Activated CD4-positive, alpha-beta T cell treated with anti-CD3 and anti-CD28 coated beads, Interleukin-2, amount 10 ng/mL, durations not matched to agents 7 days and 5 days (primary cell): ENCODE results near the gene BCL2. TPM values are rescaled to one million over a fixed set of nuclear protein-coding genes. Genes with fewer than 3 reads are reported as not detected.

Source experiments
- CTCF ChIA-PET: fragments of 350-600 bp; sonication (Branson Sonifier 250); formaldehyde crosslinking; loops from one replicate; lab custom pipeline; 2021; ENCODE audit warnings: antibody characterized with exemption; lab: Charles Lee
- POLR2A ChIA-PET: fragments of 350-600 bp; sonication (Branson Sonifier 250); formaldehyde crosslinking; loops from one replicate; lab custom pipeline; 2021; ENCODE audit warnings: antibody characterized with exemption; lab: Charles Lee
- DNase-seq: peaks from one replicate; pipeline ENCODE4 v3.0.0-alpha.2; 2020
- H3K27ac Mint-ChIP-seq: one replicate; pipeline ENCODE4 v1.8.0; 2021; ENCODE audit warnings: mild to moderate bottlenecking, moderate library complexity, mixed read lengths
- H3K27me3 Mint-ChIP-seq: one replicate; pipeline ENCODE4 v1.8.0; 2021; ENCODE audit warnings: mixed read lengths
- H3K36me3 Mint-ChIP-seq: one replicate; pipeline ENCODE4 v1.8.0; 2021; ENCODE audit warnings: low read depth, mixed read lengths
- H3K4me1 Mint-ChIP-seq: one replicate; pipeline ENCODE4 v1.8.0; 2021; ENCODE audit warnings: mixed read lengths
- H3K4me3 Mint-ChIP-seq: one replicate; pipeline ENCODE4 v1.8.0; 2021; ENCODE audit warnings: mild to moderate bottlenecking, moderate library complexity, mixed read lengths
- H3K9me3 Mint-ChIP-seq: one replicate; pipeline ENCODE4 v1.8.0; 2021; ENCODE audit warnings: mixed read lengths
- total RNA-seq, 2 experiments: library from RNA; stranded (reverse); gene quantifications; one replicate each; pipeline ENCODE4 v1.2.3, GENCODE V29; 2021

Gene BCL2
- total RNA-seq, 2 experiments from 2014 or later, result 113 to 119 TPM

DNA sequence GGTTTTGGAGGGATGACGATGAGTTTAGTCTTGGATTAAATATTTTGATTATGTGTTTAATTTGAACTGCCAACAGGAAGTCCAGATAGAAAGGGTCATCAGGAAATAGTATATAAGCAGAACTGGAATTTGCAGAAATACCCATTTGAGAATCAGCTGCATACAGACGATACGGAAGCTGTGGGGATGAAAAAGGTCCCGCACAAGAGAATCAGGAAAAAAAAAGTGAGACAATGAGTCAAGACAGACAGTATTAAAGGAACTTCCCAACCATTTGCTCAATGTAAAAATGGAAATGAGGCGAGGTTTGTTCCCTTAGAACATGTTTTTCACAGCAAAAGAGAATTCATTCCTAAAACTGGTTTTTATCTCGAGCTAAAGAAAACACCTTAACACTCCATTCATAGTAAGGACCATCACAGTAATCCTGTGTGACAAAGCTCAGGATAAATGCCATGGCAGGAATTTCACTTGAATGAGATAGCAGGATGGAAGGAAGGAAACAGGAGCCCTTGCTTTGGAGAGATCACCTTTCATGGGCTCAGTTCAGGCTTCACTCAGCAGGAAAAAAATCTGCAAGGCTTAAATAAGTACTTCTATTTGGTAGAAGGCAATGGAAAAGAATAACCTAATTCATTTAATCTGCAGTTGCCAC, 29.3 kb downstream of the BCL2 start:
- no peaks in the 10 kb centered on the region for H3K9me3 Mint-ChIP-seq
- H3K4me1 Mint-ChIP-seq, result peaks cover 56% of the 10 kb centered on the region
- DNase-seq, result no peak
- POLR2A ChIA-PET, result no interaction called here
- peak overlapping the region; percentile 85 for H3K27ac Mint-ChIP-seq
- CTCF ChIA-PET, result interaction anchor here (0.9 to 1.1 kb wide), 2 partner anchors 16 to 19 kb away, joined by 3 to 4 read pairs; no protein-coding TSS in a partner anchor
- peak overlapping the region; percentile 67 for H3K4me3 Mint-ChIP-seq
- peaks cover 40% of the 10 kb centered on the region for H3K36me3 Mint-ChIP-seq
- H3K27me3 Mint-ChIP-seq, result no peaks in the 10 kb centered on the region

DNA sequence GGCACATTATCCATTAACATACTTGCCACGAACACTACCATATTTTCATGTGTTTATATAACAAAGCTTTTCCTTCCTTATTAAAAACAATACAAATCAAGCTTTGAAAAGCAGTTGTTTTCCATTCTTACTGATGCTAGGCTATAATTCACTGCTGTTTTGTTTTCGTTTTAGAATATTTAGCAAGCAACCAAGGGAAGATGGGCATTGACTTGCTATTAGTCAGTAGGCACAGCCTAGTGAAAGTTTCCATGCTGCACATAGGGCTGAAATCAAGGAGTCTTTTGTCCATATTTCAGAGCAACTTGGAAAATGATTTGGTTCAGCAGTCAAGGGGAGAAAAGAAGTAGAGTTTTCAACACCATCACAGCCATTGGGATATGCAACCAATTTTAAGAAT, 31.3 kb downstream of the BCL2 start:
- H3K4me1 Mint-ChIP-seq, result peaks cover 62% of the 10 kb centered on the region
- no peaks in the 10 kb centered on the region for H3K9me3 Mint-ChIP-seq
- DNase-seq, result no peak
- no peak overlapping the region for H3K27ac Mint-ChIP-seq
- POLR2A ChIA-PET, result no interaction called here
- H3K27me3 Mint-ChIP-seq, result no peaks in the 10 kb centered on the region
- CTCF ChIA-PET, result interaction anchor here (1.0 kb wide), 1 partner anchor 10 kb away, joined by 3 read pairs; no protein-coding TSS in a partner anchor
- peaks cover 39% of the 10 kb centered on the region for H3K36me3 Mint-ChIP-seq
- no peak overlapping the region for H3K4me3 Mint-ChIP-seq

DNA sequence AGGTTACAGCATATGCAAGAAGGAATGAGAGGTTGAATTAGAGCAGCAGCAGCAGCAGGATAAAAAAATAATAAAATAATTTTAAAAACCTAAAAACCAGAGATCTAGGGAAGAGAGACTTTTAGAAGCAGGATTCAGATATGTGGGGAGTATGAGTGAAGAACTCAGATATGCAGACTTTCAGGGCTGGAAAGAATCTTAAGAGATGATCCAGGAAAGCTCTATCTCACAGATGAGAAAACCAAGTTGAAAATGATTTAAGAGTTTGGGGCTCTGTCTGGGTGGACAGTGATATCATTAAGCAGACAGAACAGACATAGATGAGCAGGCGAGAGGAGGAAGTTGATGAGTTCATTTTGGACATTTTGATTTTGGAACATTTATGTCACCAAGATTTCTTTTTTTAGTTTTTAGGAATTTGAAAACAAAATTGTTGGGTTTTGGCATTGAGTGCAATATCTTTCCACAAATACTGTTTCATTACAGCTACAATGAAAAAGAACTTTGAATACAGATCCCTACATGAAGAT, 31.8 kb downstream of the BCL2 start:
- peaks cover 35% of the 10 kb centered on the region for H3K36me3 Mint-ChIP-seq
- H3K9me3 Mint-ChIP-seq, result no peaks in the 10 kb centered on the region
- no peaks in the 10 kb centered on the region for H3K27me3 Mint-ChIP-seq
- no peak overlapping the region for H3K4me3 Mint-ChIP-seq
- H3K27ac Mint-ChIP-seq, result no peak overlapping the region
- DNase-seq, result no peak
- ChIA-PET POLR2A (no interaction called here), CTCF (interaction anchor here (0.9 to 1.0 kb wide), 2 partner anchors 11 to 16 kb away, joined by 3 read pairs; no protein-coding TSS in a partner anchor)
- peaks cover 58% of the 10 kb centered on the region for H3K4me1 Mint-ChIP-seq

DNA sequence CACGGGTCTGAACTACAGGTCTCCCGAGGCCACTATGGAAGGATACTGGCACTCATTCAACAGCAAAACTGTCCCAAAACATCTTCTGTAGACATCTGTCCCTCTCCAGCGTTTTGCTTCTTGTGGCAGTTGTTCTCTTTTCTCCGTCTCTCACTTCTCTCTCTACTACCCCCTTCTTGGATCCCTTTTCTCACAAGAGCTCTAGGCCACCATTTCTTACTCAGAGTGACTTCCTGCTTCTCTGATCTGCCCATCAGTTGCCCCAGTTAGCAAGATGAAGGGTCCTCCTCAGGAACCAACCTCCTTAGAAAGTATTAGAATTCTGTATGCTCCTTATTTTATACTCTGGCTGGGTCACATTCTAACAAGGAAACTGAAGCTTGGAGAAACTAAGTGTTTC, 32.6 kb downstream of the BCL2 start:
- Mint-ChIP-seq H3K27me3 (no peaks in the 10 kb centered on the region), H3K36me3 (peaks cover 32% of the 10 kb centered on the region), H3K27ac (no peak overlapping the region), H3K9me3 (no peaks in the 10 kb centered on the region), H3K4me1 (peaks cover 54% of the 10 kb centered on the region), H3K4me3 (no peak overlapping the region)
- ChIA-PET CTCF (interaction anchor here (1.0 to 1.4 kb wide), 5 partner anchors 8 to 38 kb away, joined by 3 read pairs; no protein-coding TSS in a partner anchor), POLR2A (no interaction called here)
- DNase-seq, result no peak

DNA sequence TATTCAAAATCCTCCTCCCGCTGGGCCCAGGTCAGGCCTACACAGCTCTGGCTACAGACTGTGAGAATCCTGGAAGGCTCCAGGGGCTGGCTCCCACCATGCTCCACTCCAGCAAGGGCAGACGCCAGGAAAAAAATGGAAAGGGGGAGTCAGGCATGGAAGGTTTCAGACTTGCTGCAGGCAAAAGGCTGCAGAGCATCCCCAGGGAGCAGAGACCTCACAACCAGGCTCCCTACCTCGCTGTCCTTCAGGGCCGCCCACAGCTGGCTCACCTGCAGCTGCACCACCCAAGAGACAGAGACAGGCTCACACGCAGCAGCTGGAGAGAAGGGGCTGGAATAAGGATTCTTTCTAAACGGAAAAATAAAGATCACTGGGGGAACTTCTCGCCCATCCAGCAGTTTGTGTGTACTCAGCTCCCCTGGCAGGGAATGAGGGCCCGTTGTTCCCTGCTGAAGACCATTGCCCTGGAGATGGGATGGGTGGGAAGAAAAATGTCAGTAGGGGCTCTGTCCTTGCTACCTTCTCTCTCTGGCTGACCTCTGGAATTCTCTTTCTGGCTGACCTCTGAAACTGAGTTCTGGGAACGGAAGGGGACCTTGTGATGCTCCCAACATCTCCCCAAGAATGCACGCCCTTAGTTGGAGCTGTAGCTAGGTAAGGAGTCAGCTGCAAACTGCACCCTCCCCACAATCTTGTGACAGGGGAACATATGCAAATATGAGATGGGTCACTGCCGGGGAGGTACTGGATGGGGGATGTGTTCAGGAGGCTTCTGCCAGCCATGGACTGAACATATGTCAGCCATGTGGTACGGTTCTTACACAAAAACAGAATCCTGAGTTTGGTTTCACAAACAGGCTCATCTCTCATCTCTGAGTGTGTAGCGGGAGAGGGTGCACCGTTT, 34.5 kb downstream of the BCL2 start:
- Mint-ChIP-seq H3K27ac (no peak overlapping the region), H3K4me3 (no peak overlapping the region), H3K36me3 (peaks cover 32% of the 10 kb centered on the region), H3K4me1 (peaks cover 51% of the 10 kb centered on the region), H3K9me3 (no peaks in the 10 kb centered on the region), H3K27me3 (no peaks in the 10 kb centered on the region)
- POLR2A ChIA-PET, result no interaction called here
- no peak for DNase-seq
- CTCF ChIA-PET, result interaction anchor here (0.6 to 1.7 kb wide), 3 partner anchors 12 to 79 kb away, joined by 3 to 4 read pairs (median 3); no protein-coding TSS in a partner anchor

DNA sequence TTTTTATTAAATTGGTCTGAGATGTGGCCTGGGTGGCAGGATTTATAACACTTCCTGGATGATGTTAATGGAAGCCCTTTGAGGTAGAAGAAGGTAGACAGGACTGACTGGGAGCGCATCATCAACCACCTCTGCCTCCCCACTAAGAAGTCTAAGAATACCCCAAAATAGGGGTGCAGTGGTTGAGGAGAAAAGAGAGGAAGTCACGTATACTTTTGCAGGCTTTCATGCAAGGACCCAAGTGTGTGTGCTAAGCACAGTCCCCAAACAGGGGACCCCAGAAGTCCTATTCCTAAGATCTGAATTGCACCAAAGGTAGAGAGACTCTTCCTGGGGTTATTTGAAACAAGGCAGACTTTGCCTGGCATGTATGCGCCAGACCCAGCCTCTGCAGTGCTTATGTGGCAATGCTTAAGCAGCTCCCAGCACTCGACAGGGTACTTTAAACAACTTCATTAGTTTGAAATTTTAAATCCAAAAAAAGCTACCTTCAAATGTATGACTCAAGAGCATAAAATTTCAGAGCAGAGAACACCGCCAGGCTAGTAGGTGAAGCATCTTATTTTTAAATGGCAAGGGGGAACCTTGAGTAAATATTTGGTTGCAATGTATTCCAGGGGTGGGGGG, 35.3 kb downstream of the BCL2 start:
- DNase-seq, result no peak
- Mint-ChIP-seq H3K4me3 (no peak overlapping the region), H3K4me1 (peaks cover 51% of the 10 kb centered on the region), H3K27ac (no peak overlapping the region), H3K9me3 (no peaks in the 10 kb centered on the region), H3K27me3 (no peaks in the 10 kb centered on the region), H3K36me3 (peaks cover 39% of the 10 kb centered on the region)
- ChIA-PET CTCF (interaction anchor here (0.6 to 1.7 kb wide), 3 partner anchors 11 to 78 kb away, joined by 3 to 4 read pairs (median 3); no protein-coding TSS in a partner anchor), POLR2A (no interaction called here)

DNA sequence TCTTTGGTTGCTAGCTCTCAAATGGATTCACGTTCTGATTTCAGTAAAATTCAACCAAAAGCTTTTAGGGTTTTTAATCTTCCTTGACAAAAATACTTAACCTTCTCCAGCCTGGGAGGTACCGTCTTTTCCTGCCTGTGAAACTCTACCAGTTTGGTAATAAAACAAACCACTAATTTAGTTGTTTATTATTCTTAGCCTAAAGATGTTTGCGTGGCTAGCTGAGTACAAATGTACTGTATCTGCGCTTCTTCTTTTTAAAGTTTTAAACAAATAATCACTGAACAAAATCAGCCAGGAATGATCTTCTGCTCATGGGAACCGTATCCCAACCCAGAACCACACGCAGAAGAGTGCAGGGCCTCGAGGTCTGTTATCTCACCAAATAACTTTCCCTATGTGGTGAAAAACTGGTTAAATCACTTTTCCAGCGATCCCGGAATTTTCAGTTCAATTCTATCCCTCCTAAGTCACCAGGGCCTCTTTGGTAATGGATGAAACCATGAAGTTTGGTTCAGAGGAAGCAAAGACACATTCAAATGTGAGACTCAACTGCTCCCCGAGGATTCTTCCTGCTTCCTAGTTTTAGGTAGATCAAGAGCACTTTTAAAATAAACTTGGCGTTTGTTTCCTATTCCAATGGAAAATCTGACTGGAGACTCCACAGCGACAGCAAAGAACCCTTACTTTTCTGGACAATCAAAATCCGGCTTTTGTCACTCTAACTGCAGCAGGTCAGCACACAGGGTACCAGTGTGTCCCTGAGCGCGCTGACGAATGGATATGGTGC, 36.1 kb downstream of the BCL2 start:
- Mint-ChIP-seq H3K27ac (no peak overlapping the region), H3K4me1 (peaks cover 56% of the 10 kb centered on the region), H3K36me3 (peaks cover 47% of the 10 kb centered on the region), H3K4me3 (no peak overlapping the region), H3K27me3 (no peaks in the 10 kb centered on the region), H3K9me3 (no peaks in the 10 kb centered on the region)
- ChIA-PET CTCF (interaction anchor here (1.0 to 1.7 kb wide), 2 partner anchors 10 to 13 kb away, joined by 3 to 4 read pairs; no protein-coding TSS in a partner anchor), POLR2A (interaction anchor here (0.6 kb wide), 1 partner anchor 69 kb away, joined by 4 read pairs; no protein-coding TSS in a partner anchor)
- no peak for DNase-seq

DNA sequence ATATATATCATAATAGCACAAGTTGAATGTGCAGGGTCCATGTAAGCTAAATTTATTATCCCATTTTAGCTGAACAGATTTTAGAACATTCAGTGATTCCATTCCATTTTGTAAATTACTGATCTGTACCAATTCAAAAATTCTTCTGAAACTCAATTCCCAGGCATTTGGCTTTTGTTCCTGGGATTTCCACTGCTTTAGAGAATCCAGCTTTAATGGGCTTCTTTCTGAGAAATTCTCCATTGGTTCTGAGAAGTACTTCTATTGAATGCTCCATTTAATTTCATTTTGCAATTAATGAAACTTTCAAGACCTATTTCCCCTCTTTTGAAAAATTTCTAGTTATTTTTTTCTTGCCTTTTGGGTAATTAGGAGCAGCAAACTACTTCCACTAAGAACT, 36.8 kb downstream of the BCL2 start:
- CTCF ChIA-PET, result interaction anchor here (1.0 kb wide), 1 partner anchor 12 kb away, joined by 3 read pairs; no protein-coding TSS in a partner anchor

DNA sequence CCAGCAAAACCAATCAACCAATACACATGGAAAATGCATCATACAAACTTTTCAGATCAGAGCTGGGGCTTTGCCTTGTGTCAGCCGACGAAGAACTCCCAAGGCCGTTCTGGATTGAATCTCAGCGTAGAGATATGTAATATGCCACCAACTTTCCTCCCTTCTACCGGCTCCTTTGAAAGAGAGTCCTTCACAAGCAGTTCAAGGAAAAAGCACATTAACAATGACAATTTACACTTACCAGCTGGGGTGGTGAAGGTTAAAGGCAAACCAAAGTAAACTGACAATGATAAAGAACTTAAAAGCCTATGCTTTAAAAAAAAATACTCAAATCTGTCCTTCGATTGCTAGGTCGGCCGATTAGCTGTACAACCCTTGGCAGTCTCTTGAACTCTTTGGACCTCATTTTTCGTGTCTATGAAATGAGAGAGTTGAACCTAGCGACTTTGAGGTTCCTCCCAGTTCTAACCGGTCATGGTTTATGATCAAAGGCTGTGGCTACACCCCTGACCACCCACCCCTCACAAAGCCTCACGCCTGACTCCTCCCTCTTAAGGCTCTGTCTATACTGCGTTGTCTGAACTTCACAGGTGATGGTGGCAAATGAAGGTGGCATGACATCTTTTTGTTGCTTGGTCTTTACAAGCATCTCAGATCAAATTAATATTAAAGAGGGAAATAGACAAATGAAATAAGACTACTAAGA, 46.2 kb downstream of the BCL2 start:
- no peaks in the 10 kb centered on the region for H3K27me3 Mint-ChIP-seq
- no peak for DNase-seq
- peaks cover 86% of the 10 kb centered on the region for H3K4me1 Mint-ChIP-seq
- H3K36me3 Mint-ChIP-seq, result peaks cover 78% of the 10 kb centered on the region
- POLR2A ChIA-PET, result no interaction called here
- H3K27ac Mint-ChIP-seq, result no peak overlapping the region
- no peaks in the 10 kb centered on the region for H3K9me3 Mint-ChIP-seq
- CTCF ChIA-PET, result interaction anchor here (0.8 to 1.6 kb wide), 3 partner anchors 11 to 33 kb away, joined by 3 to 4 read pairs (median 3); no protein-coding TSS in a partner anchor
- no peak overlapping the region for H3K4me3 Mint-ChIP-seq

More for the DNA sequence above, 36.8 kb downstream of the BCL2 start:
- no peak for DNase-seq
- Mint-ChIP-seq H3K27ac (no peak overlapping the region), H3K9me3 (no peaks in the 10 kb centered on the region), H3K4me3 (no peak overlapping the region), H3K36me3 (peaks cover 54% of the 10 kb centered on the region), H3K27me3 (no peaks in the 10 kb centered on the region), H3K4me1 (peaks cover 63% of the 10 kb centered on the region)
- POLR2A ChIA-PET, result no interaction called here

DNA sequence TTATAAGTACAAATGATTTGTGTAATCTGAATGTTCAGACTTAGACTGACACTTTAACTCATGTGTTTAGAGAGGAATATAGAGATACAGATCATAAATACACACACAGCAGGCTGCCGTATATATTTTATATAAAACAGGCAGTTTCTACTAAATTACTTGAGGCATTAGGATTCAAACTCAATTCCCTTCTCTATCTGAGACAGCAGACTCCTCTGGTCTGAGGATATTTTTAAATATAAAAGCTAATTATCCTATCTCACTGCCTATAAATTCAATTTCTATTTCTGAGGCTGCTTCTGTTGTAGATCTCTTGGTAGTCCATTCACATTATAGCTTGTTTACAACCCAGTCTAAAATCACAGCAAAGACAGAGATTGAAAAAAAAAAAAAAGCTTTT, 46.9 kb downstream of the BCL2 start:
- Mint-ChIP-seq H3K4me1 (peaks cover 87% of the 10 kb centered on the region), H3K27ac (no peak overlapping the region), H3K9me3 (no peaks in the 10 kb centered on the region), H3K4me3 (no peak overlapping the region), H3K27me3 (no peaks in the 10 kb centered on the region), H3K36me3 (peaks cover 76% of the 10 kb centered on the region)
- no peak for DNase-seq
- CTCF ChIA-PET, result interaction anchor here (0.8 to 1.6 kb wide), 2 partner anchors 12 to 34 kb away, joined by 3 to 4 read pairs; no protein-coding TSS in a partner anchor
- POLR2A ChIA-PET, result no interaction called here

DNA sequence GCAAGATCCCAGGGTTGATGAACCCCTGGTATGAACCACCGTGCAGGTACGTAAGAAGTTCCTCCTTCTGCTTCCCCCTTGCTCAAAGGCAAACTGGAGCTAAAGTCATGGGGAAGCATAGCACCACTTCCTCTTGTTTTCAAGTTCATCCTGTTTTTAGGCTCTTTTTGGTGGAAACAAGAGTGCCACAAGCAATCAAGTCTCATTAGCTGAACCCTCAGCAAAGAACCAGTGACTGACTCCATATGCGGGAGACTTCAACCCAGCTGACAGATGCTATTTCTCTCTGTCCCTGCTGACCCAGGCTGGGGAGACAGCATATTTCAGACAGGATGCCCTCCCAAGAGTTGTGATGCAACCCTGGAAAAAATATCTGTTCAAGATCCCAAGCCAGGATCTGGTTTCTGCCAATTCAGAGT, 47.7 kb downstream of the BCL2 start:
- Mint-ChIP-seq H3K27me3 (no peaks in the 10 kb centered on the region), H3K4me3 (no peak overlapping the region), H3K4me1 (peaks cover 88% of the 10 kb centered on the region), H3K27ac (peak overlapping the region; percentile 43), H3K36me3 (peaks cover 75% of the 10 kb centered on the region), H3K9me3 (no peaks in the 10 kb centered on the region)
- CTCF ChIA-PET, result interaction anchor here (1.0 kb wide), 3 partner anchors 10 to 18 kb away, joined by 3 to 4 read pairs (median 3); no protein-coding TSS in a partner anchor
- POLR2A ChIA-PET, result no interaction called here
- DNase-seq, result no peak
